Activated CD8-positive, alpha-beta memory T cell treated with anti-CD3 and anti-CD28 coated beads for 36 hours (primary cell): ENCODE results near the gene EXOC4. TPM values are rescaled to one million over a fixed set of nuclear protein-coding genes. Genes with fewer than 3 reads are reported as not detected.
"Not testable (repeated sequence)": the region's sequence is repeated elsewhere in the genome, so short reads cannot be mapped to it uniquely, and the experiment has no call there.

Source experiments
- CTCF ChIA-PET: fragments of 350-600 bp; sonication (Branson Sonifier 250); formaldehyde crosslinking; loops from one replicate; lab custom pipeline; 2021; ENCODE audit warnings: antibody characterized with exemption; lab: Charles Lee
- POLR2A ChIA-PET: fragments of 350-600 bp; sonication (Branson Sonifier 250); formaldehyde crosslinking; loops from one replicate; lab custom pipeline; 2021; ENCODE audit warnings: antibody characterized with exemption; lab: Charles Lee
- total RNA-seq, 2 experiments: library from RNA; stranded (reverse); gene quantifications; one replicate each; pipeline ENCODE4 v1.2.3, GENCODE V29; 2021

Gene EXOC4
- total RNA-seq, 2 experiments from 2014 or later = 44.2 to 51.7 TPM

DNA sequence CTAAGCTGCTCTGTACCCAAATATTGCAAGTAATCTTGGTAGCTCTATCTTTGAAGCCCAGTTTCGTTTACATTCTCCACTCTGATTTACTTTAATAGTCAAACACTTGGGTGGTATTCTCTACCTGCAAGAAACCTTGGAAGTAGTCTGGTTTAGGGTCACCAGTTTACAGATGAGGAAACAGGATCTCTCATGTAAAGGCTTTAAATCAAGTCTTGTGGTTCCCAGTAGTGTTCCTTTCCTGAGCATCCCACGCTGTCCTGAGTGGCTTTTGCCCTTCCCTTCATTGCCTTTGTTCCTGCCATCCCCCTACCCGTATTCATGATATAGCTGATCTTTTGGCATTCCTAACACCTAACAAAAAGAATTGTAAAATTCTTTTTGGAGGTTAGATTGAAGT, 20.3 kb downstream of the EXOC4 start:
- CTCF ChIA-PET = no interaction called here
- POLR2A ChIA-PET = no interaction called here

DNA sequence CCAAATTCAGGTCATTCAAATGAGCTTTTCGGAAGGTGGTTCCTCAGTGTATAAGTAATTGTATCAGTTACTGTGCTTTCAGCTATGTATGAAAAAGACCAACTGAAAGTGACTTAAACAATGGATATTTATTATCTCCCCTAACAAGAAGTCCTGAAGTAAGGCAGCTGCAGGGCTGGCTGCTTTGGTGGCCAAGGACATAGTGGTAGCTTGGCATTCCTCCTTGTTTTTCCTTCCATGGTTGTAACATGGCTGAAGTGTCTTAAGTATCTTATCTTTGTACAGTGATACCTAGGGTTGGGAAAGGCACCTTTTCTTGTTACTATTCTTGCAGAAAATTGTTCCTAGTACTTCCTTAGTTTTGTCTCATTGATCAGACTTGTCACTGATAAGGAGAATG, 21.4 kb downstream of the EXOC4 start:
- CTCF ChIA-PET = no interaction called here

DNA sequence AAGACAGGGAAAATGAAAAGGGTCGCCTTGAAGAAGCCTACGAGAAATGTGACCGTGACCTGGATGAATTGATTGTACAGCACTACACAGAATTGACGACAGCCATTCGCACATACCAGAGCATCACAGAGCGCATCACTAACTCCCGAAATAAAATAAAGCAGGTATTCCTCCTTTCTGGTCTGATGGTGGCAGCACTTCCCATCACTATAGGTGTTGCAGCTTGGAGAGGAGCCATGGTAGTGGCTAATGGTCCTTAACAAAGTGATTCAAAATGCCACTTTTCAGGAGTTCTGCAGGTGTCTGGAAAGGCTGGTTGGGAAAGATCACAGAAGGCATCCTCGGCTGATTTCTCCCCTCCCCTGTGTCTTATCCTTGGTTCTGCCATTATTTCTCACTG, 22.1 kb downstream of the EXOC4 start:
- ChIA-PET POLR2A (no interaction called here), CTCF (no interaction called here)

More for the DNA sequence above, 21.4 kb downstream of the EXOC4 start:
- POLR2A ChIA-PET = no interaction called here

DNA sequence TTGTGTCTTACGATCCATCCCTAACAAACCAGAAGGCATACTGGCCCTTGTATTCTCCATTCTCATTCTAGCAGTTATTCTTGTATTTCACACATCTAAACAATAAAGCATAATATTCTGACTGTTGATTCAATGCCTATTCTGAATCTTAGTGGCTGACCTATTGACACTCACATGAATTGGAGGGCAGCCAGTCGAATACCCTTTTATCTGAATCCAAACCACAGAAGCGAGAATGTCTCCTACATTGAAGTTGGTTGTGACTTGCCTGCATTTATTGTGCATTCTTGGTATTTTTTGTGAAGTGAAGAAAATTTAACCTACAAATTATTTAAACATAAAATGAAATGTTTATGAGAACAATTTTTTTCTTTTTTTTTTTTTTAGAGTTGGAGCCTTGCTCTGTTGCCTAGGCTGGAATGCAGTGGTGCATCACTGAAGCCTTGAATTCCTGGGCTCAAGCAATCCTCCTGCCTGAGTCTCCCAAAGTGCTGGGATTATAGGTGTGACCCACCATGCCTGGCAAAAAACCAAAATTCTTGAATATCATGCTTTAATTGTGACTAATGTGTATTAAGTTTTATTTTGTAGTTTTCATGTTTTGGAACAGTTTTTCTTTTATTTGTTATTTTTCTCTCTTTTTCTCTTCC, 22.7 kb downstream of the EXOC4 start:
- CTCF ChIA-PET = no interaction called here

DNA sequence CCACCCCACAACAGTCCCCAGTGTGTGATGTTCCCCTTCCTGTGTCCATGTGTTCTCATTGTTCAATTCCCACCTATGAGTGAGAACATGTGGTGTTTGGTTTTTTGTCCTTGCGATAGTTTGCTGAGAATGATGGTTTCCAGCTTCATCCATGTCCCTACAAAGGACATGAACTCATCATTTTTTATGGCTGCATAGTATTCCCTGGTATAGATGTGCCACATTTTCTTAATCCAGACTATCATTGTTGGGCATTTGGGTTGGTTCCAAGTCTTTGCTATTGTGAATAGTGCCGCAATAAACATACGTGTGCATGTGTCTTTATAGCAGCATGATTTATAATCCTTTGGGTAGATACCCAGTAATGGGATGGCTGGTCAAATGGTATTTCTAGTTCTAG, 26.1 kb downstream of the EXOC4 start:
- CTCF ChIA-PET, POLR2A ChIA-PET: not testable (repeated sequence)

More for the DNA sequence above, 22.7 kb downstream of the EXOC4 start:
- POLR2A ChIA-PET = no interaction called here

DNA sequence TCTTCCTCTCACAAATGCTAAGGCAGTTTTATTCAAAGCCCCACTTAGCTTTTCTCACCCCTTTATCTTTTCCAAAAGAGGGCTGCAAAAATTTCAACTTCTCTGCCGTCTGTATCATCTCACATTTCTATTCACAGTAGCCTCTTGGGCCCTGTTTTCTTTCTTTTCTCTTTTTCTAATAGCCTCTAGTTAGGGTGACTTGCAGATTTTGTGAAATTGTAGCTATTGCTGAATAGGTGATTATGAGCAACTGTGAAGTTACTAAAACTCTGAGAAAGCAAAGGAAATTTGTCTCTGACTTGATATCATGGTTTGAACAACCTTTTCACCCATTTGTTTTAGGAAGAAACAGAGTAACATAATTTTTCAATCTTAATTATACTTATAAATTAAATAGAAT, 29.2 kb downstream of the EXOC4 start:
- POLR2A ChIA-PET = no interaction called here

DNA sequence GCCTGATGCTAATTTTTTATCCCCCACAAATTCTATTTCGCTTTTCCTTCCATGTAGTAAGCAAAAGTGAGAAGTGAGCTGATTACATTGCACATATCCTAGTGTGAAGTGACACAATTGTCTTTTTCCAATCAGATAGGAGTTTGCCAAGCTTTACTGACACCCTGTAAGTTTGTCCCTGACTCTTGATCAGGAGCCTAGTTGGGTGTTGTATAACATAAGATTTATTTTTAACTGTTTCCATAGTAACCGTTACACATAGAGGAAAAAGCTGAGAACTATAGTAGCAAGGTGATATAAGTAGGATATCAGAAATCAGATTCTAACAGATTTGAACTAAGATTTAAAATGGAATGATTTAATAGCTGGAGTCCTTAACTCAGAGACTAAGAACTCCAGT, 31.2 kb downstream of the EXOC4 start:
- ChIA-PET CTCF (no interaction called here), POLR2A (no interaction called here)

More for the DNA sequence above, 29.2 kb downstream of the EXOC4 start:
- CTCF ChIA-PET = no interaction called here

DNA sequence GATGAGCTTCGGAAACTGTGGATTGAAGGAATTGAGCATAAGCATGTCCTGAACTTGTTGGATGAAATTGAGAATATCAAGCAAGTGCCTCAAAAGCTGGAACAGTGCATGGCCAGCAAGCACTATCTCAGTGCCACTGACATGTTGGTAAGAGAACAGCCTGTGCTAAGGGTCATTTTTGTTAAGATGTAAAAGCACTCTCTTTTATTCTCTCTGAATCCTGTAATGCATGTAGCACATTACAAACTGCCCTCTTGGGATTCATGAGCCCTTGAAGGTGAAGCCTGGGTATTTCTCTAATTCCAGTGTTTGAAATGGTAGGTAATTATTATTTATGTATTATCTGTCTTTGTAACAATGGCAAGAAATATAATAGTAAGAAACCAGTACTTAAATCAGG, 36.1 kb downstream of the EXOC4 start:
- ChIA-PET POLR2A (no interaction called here), CTCF (no interaction called here)

DNA sequence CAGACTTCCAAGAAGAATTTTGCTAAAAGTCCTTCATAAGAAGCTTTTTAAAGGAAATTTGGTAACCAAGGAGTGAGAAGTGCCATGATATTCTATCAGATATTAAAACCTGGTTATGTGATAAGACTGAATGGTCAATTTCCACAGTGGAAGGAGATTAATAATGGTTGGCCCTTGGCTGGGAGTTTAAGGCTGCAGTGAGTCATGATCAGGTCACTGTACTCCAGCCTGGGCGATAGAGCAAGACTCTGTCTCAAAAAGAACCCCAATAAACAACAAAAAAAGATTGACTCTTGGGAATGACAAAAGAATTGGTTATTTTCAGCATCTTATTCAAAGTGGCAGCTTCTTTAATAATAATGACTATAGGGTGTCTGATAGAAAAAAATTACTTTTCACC, 37.2 kb downstream of the EXOC4 start:
- POLR2A ChIA-PET = no interaction called here
- CTCF ChIA-PET = no interaction called here

DNA sequence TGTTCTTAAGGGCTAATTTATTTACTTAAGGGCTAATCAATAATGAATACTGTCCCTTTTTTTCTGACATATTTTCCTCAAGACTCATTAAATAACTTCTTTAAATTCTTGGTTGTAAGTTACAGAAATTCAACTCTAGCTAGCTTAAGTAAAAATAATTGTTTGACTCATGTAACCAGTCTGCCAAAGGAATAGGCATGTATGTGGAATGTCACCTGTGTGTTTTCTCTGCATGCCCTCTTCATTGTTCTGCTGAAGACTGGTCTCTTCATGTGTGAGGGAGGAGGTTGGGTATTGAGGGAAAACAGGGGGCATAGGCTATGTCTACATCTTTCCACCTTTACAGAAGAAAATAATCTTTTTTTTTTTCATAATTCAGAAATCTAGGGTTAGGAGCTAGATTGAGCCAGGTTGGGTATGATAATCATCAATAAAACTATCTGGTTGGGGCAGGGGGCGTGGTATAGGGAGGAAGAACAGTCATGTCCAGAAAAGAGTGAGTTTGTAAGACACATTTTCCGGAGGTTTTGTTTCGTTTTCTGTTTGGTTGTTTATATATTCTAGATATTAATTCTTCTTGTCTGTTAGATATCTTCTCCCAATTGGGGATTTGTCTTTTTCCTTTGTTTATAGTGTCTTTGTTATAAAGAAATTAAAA, 37.9 kb downstream of the EXOC4 start:
- ChIA-PET POLR2A (no interaction called here), CTCF (no interaction called here)

DNA sequence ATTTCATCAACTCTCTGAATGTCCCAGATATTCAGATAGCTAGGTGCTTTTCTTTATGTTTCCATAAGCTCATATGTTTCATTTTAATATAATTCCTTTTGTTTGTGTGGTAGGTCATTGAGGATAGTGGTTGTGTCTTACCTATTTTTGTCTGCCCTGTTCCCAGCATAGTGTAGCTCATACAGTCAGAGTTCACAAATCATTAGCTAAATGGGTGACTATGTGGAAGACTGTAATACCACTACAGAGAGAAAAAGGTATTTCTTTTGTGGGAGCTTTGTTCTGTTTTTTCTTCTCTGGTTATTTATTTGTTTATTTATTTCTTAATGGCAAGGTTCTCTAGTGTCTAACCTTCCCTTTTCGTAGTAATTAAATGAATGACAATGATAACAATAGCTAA, 39.8 kb downstream of the EXOC4 start:
- CTCF ChIA-PET = interaction anchor here (1.1 kb wide), 1 partner anchor 13 kb away, joined by 3 read pairs; no protein-coding TSS in a partner anchor
- POLR2A ChIA-PET = no interaction called here

DNA sequence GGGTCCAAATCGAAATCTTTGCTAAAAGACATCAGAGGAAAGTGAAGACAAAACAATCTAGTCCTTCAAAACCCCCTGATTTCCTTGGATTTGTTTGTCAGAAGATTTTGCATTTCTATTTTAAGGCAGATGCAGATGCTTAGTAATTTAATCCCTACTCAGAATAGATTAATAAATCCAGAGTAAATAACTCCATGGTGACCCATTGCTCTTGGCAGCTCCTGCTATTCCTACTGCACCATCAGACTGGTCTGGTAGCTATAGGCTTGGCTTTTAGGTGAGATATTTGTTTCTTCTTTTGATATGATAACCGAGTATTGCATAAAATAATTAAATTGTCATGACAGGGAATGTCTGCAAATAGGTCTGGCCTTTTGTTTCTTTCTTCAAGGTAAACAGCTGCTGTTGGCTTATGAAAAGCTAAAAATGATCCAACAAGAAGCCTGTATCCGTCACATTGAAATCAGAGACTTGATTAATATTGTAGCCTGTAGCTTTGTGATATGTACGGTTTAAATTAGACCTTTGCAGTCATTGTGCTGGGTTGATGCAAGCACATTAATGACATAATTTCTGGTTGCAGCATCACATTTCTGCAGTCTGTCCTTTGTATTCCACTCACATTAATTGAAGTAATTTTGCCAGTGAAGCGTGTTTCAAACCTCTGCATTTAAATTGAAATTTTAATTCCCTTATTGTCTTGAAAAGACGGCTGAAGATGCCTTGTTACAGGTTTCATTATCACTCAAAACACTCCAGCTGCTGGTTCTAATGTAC, 40.7 kb downstream of the EXOC4 start:
- CTCF ChIA-PET = no interaction called here
- POLR2A ChIA-PET = no interaction called here

DNA sequence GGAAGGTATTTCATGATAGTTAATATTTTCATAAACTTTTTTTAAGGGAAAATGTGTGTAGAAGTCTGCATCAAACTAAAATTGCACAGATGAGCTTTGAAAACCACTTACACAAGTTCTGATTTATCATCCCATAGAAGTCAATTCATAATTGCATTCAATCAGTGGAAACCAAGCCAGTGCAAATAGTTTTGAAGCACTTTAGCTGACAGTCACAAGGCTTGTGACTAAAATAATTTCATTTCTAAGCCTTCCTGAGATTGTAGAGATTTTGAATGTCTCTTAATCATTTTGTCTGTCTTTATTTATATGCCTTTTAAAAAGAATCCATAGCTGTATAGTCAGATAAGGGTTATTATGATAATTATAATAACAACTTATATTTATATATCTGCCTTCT, 41.4 kb downstream of the EXOC4 start:
- ChIA-PET POLR2A (no interaction called here), CTCF (no interaction called here)

DNA sequence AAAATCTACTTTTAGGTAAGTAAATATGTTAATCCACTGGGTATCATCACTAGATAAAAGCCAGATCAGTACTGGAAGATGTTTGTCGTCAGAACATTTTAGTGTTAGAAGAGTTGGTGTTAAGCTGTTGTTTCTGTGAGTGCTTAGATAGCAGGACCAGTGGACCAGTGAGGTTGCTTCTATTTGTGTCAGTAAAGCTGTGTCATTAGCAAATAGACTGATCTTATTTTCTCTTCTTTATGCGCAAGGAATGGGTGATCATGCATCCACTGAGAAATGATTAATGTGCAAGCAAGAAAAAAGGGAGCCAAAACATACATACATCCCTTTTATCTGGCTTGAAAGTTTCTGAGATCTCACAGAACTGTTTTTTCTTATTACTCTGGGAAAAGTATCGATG, 42.6 kb downstream of the EXOC4 start:
- POLR2A ChIA-PET = no interaction called here
- CTCF ChIA-PET = no interaction called here

DNA sequence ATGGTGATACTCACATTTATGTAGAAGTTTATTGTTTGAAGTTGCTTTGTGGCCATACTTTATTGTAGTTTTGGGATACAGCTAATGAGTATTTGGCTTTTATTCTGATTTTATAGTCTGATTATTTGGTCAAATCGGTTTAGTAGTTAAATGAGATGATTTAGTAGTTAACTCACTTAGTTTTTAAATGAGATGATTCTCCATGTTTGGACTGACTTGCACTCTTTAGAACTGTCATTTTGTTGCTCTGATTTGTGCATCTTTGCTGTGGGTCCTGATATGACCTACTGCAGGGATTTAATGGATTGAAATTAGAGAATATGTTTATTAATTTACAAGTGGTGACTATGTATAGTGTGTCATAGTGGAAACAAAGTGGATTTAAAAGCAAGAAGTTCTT, 44.2 kb downstream of the EXOC4 start:
- CTCF ChIA-PET = no interaction called here
- POLR2A ChIA-PET = no interaction called here

DNA sequence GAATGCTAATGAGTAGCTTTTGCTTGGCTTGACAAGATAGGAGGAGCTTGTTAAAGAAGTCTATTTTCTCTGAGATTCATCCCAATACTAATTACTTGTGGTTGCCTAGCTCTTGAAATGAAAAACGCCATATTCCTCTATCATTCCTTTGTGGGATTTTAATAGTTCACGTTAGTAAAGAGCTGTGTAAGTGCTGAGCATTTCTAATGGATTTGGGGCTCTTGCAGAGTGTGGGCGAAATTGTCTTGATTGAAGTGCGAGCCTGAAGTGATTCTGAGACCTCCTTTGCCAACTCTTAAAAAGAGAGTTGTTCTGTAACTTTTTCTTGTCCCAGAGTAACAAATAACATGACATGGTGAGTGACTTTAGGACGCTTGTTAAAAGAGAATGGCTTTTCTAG, 45.2 kb downstream of the EXOC4 start:
- ChIA-PET POLR2A (no interaction called here), CTCF (no interaction called here)

DNA sequence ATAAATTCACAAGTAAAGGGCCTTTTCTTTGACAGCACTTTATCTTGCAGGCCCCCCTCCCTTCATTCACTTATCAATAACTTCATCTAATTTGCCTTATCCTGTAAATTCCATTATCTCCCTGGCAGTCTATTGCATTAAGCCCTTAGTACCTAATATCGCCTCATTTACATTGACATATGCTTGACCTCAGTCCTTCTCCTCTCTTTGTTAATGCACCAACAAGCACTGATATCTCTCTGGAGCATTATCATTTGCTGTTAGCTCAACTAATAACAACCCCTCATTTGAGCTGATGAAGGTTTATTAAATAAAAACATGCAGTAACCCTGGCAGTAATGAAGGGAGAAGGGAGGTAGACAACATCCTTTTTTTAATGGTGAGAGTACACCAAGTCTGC, 46.8 kb downstream of the EXOC4 start:
- ChIA-PET POLR2A (no interaction called here), CTCF (no interaction called here)

DNA sequence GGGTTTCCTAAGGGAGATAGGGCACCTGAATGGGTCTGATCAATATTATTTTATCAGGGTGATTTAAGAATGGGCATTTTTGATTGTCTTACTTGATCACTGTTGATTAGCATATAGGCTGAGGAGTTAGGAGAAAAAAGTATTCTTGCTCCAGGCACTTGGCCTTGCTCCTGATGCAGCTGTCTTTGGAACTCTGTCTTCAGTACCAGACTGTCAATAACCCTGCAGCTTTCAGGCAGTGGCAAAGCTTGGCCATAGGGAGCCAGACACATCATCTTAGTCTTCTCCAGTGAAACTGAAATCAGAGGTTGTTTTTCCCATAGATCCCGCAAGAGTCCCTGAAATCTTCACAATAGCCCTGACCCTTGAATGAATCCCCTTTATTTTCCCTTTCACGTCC, 47.2 kb downstream of the EXOC4 start:
- ChIA-PET POLR2A (no interaction called here), CTCF (no interaction called here)

DNA sequence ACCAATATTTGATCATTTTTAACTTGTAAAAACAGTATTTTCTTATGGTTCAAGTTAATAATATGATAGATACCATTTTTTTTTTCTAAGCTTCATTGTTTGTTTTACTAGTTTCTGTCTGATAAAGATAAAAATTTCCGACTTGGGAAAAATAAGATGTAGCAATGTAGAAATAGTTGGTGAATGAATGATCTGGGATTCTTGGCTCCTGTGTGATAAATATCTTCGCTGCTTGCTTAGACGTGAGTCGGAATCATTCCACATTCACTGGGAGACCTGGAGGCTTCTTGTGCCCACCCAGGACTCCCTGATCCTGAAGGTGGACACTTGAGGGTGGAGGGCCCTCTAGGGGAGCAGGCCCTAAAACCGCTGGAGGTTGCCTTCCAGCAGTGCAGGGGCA, 47.9 kb downstream of the EXOC4 start:
- ChIA-PET CTCF (no interaction called here), POLR2A (no interaction called here)

DNA sequence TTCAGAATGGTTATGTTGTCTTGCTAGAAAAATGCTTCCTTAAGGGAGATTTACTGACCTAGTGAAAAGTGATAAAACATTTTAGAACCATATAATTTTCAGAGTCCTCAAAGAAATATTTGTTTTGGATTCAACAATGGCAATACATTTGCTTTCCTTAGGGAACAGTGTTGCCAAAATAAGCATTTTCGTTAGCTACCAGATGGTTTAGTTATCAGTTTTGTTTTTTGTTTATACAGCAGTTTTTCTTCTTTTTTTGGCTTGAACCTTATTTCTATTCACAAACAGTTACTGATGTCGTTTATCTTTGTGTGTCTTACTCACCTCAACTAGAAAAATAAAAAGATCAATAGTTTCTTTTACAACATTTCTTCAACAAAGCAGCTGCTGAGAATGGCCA, 48.6 kb downstream of the EXOC4 start:
- ChIA-PET POLR2A (no interaction called here), CTCF (no interaction called here)

DNA sequence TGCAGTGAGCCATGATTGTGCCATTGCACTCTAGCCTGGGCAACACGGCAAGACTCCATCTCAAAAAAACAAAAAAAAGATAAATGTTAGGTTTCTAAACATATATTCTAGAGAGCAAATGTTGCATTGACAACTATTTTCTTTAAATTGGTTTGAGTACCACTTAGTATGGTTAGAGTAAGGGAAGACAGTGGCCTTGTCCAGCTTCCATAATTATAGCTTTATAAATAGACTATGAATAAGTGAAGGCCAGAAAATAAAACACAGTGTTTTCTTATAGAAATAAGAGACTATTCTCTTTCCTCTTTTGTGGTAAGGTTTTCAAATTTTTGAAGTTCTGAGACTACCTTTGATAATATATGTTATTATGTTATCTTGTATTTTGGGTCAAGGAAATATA, 50.5 kb downstream of the EXOC4 start:
- ChIA-PET POLR2A (no interaction called here), CTCF (no interaction called here)
